Stimulated activated CD4-positive, alpha-beta T cell treated with anti-CD3 and anti-CD28 coated beads, Interleukin-4, amount 100 ng/mL, for 1 hour (primary cell): ENCODE results near the gene CSF2RB.

ENCODE experiments used
- DNase-seq: peaks from one replicate; pipeline ENCODE4 v3.0.0-alpha.2; 2020

CSF2RB gene

GRCh38 chr22:36913427-36914389 lies at the start of gene CSF2RB:
Gene CSF2RB (plus strand): TSS chr22:36913628. CDS start chr22:36922208, 8,580 bp downstream.
- no peak for DNase-seq

- DNase-seq, result no peak
These were observed 49.4 kb upstream of the CSF2RB start for GRCh38 chr22:36863979-36864378.

GRCh38 chr22:36864454-36865215 lies 48.8 kb upstream of the CSF2RB start:
- no peak for DNase-seq

- DNase-seq, result no peak
These were observed 48.1 kb upstream of the CSF2RB start for GRCh38 chr22:36865346-36865745.

- no peak for DNase-seq
These were observed 45.7 kb upstream of the CSF2RB start for GRCh38 chr22:36867695-36868094.

GRCh38 chr22:36868546-36869181 lies 44.8 kb upstream of the CSF2RB start:
- no peak for DNase-seq

GRCh38 chr22:36870250-36870649 lies 43.2 kb upstream of the CSF2RB start:
- DNase-seq, result no peak

GRCh38 chr22:36871669-36872081 lies 41.8 kb upstream of the CSF2RB start:
- no peak for DNase-seq

GRCh38 chr22:36872084-36872483 lies 41.3 kb upstream of the CSF2RB start:
- DNase-seq, result no peak

- no peak for DNase-seq
These were observed 40.4 kb upstream of the CSF2RB start for GRCh38 chr22:36872866-36873498.

- DNase-seq, result peak; percentile 16
These were observed 39.7 kb upstream of the CSF2RB start for GRCh38 chr22:36873614-36874308.

GRCh38 chr22:36874309-36874696 lies 39.1 kb upstream of the CSF2RB start:
- no peak for DNase-seq

- DNase-seq, result no peak
These were observed 38.7 kb upstream of the CSF2RB start for GRCh38 chr22:36874736-36875135.

- no peak for DNase-seq
These were observed 37.7 kb upstream of the CSF2RB start for GRCh38 chr22:36875741-36876140.

- DNase-seq, result no peak
These were observed 33.7 kb upstream of the CSF2RB start for GRCh38 chr22:36879775-36880174.

- DNase-seq, result no peak
These were observed 31.8 kb upstream of the CSF2RB start for GRCh38 chr22:36881504-36882245.

- no peak for DNase-seq
These were observed 28.9 kb upstream of the CSF2RB start for GRCh38 chr22:36884349-36885158.

GRCh38 chr22:36885474-36885873 lies 28.0 kb upstream of the CSF2RB start:
- DNase-seq, result no peak

GRCh38 chr22:36886016-36886415 lies 27.4 kb upstream of the CSF2RB start:
- no peak for DNase-seq

- no peak for DNase-seq
These were observed 26.3 kb upstream of the CSF2RB start for GRCh38 chr22:36887162-36887561.

GRCh38 chr22:36891646-36892045 lies 21.8 kb upstream of the CSF2RB start:
- DNase-seq, result no peak
